Omental fat pad (tissue), 4 donors: ENCODE results near the gene TPTE2. TPM values are rescaled to one million over a fixed set of nuclear protein-coding genes. Genes with fewer than 3 reads are reported as not detected.
"Not testable (repeated sequence)": the region's sequence is repeated elsewhere in the genome, so short reads cannot be mapped to it uniquely, and the experiment has no call there.

Experiments used
- ATAC-seq: fragments of 150-250 bp; one replicate; pipeline ENCODE4 v1.9.1; 2016; ENCODE audit warnings: mild to moderate bottlenecking, moderate library complexity; ENCODE audit not compliant: low FRiP score
- DNase-seq: peaks from one replicate; pipeline ENCODE4 v3.0.0-alpha.2; 2019; ENCODE audit warnings: low spot score
- CTCF ChIP-seq, 3 donors: fragments of 450-650 bp; IDR thresholded peaks; one replicate each; pipeline ENCODE4 v1.5.1; 2016 to 2017; ENCODE audit warnings: antibody characterized with exemption in 3 of 3, mild to moderate bottlenecking in 3 of 3, moderate library complexity in 2 of 3
- total RNA-seq, 4 donors: library from RNA; depleted of rRNA; stranded (reverse); fragments of >200 nt; gene quantifications; one replicate each; pipeline ENCODE4 v1.1.0, GENCODE V29; 2016

Gene TPTE2
- total RNA-seq = under 1 TPM in 1 of 4 donors, not detected in 3; 0.44 TPM

- ATAC-seq, DNase-seq: not testable (repeated sequence)
These were observed at the start of gene TPTE2 for GRCh38 chr13:19561127-19561582. TPTE2 (minus strand) TSS chr13:19561532; CDS start chr13:19503234, 58,298 bp downstream.

DNA sequence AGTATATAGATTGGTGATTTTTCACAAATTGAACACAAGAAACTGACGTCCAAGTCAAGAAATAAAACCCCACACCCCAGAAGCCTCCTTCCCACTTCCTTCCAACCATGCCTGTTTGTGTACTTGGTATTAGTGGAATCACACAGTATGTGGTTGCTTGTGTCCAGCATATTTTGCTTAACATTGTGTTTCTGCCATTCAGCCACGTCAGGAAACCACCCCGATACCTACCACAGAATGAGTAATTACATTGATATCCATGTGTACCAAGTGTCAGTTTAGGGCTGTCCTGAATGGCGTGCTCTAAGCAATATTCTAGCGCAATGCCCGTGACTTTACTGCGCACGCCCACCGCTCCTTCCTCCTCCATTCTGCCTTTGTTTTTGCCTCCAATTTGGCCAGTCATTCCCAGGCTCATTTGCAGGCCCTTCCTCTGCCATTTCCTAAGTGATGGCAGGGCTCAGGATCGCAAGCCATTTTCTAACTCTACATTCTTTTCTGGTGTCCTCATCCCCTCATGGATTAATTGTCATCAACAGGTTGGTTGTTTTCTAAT lies 46.3 kb upstream of the TPTE2 start:
- TF ChIP-seq CTCF (IDR thresholded peaks at IDR 0.05) = no peak
- DNase-seq (no peak), ATAC-seq (no peak)

GRCh38 chr13:19606737-19607136 lies 45.4 kb upstream of the TPTE2 start:
- DNase-seq = no peak
- no peak for TF ChIP-seq CTCF (IDR thresholded peaks at IDR 0.05)
- no peak for ATAC-seq

GRCh38 chr13:19606152-19606551 lies 44.8 kb upstream of the TPTE2 start:
- no peak for ATAC-seq

GRCh38 chr13:19605161-19605955 lies 44.0 kb upstream of the TPTE2 start:
- DNase-seq (no peak), ATAC-seq (no peak)
- TF ChIP-seq CTCF (IDR thresholded peaks at IDR 0.05) = no peak

More at GRCh38 chr13:19606152-19606551, 44.8 kb upstream of the TPTE2 start:
- DNase-seq = no peak
- no peak for TF ChIP-seq CTCF (IDR thresholded peaks at IDR 0.05)

DNA sequence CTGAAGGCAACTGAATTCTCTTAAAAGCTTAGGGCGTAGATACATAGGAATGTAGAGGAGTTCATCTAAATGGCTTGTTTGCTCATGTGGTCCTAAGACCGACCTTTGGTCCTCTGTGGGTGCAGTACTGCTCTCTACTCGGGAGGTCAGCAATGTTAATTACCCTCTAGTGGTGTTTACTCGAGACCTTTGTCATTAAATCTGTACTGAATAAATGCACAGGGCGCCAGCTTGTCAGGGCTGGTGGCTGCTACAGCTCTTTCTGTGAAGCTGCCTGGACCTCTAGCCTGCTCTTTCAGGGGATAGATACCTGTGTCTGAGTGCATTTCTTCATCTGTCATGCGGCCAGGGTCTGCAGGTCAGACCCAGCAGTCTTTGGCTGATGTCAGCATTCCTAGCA lies 43.0 kb upstream of the TPTE2 start:
- DNase-seq = no peak
- no peak for ATAC-seq
- TF ChIP-seq CTCF (IDR thresholded peaks at IDR 0.05) = no peak

GRCh38 chr13:19601749-19602725 lies 40.7 kb upstream of the TPTE2 start:
- peak; percentile 81 for ATAC-seq
- TF ChIP-seq CTCF (IDR thresholded peaks at IDR 0.05) = no peak
- DNase-seq = no peak
